Mesothelial cell of epicardium (in vitro differentiated cells): Measurements from ENCODE around the gene BEST3. TPM values are rescaled to one million over a fixed set of nuclear protein-coding genes. Genes with fewer than 3 reads are reported as not detected.
"Not testable (repeated sequence)": the region's sequence is repeated elsewhere in the genome, so short reads cannot be mapped to it uniquely, and the experiment has no call there.

Experiments used
- DNase-seq, 2 experiments: peaks; one replicate each; pipeline ENCODE4 v3.0.0; 2021; ENCODE audit warnings: low spot score in 2 of 2; ENCODE audit not compliant: unreplicated experiment in 2 of 2
- H3K27ac Mint-ChIP-seq: 2 replicates; pipeline ENCODE4 v1.8.0; 2021; ENCODE audit warnings: mixed read lengths
- H3K27me3 Mint-ChIP-seq: 2 replicates; pipeline ENCODE4 v1.8.0; 2021; ENCODE audit warnings: low read depth, mixed read lengths
- H3K36me3 Mint-ChIP-seq: 2 replicates; pipeline ENCODE4 v1.8.0; 2021; ENCODE audit warnings: mixed read lengths
- H3K4me1 Mint-ChIP-seq: 2 replicates; pipeline ENCODE4 v1.8.0; 2021; ENCODE audit warnings: mixed read lengths
- H3K4me3 Mint-ChIP-seq: 2 replicates; pipeline ENCODE4 v1.8.0; 2021; ENCODE audit warnings: mild to moderate bottlenecking, moderate library complexity, mixed read lengths
- H3K9me3 Mint-ChIP-seq: 2 replicates; pipeline ENCODE4 v1.8.0; 2021; ENCODE audit warnings: mixed read lengths
- total RNA-seq: library from RNA; stranded (reverse); gene quantifications from 3 replicates; pipeline ENCODE4 v1.2.1, GENCODE V29; 2021
- TF ChIP-seq, protein P1 (sequence below): fragments of 200-600 bp; sonication (generic); IDR thresholded peaks from one replicate; pipeline ENCODE4 v1.5.0; 2021; ENCODE audit warnings: antibody characterized with exemption; ENCODE audit not compliant: unreplicated experiment

BEST3 gene
- total RNA-seq, 1 donor from 2014 or later = 0.11 TPM

DNA sequence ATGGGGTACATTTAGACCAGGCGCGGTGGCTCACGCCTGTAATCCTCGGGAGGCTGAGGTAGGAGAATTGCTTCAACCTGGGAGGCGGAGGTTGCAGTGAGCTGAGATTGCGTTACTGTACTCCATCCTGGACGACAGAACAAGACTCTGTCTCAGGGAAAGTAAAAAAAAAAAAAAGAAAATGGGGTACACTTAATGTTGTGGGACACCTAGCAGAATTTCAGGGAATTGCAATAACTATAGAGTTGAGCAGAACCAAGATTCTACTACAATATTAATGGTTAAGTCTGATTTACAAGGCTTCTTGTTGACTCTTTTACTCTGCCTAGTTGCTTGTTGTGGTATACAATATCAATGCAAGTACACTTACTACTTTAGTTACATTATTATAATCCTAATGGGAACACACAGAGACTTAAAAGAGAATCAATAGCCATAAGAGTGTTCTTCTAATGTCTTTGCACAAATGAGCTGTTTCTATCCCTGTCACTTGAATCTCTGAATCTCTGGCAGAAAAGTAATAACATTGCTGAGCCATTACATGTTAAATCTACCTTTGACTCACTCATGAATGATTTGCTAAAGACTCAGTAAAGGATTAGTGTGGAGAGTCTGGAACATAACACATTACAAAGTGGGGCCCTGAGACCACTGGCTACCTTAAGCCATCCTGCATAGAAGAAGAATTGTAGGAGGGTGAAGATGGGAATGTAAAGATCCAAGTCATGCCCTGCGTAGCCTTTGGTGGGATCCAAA is 22.7 kb downstream of the BEST3 start:
- Mint-ChIP-seq H3K36me3 (no peaks in the 10 kb centered on the region), H3K4me1 (peaks cover 3% of the 10 kb centered on the region), H3K4me3 (no peak overlapping the region), H3K27me3 (no peaks in the 10 kb centered on the region), H3K27ac (no peak overlapping the region), H3K9me3 (no peaks in the 10 kb centered on the region)
- DNase-seq = no peak
- TF ChIP-seq, protein P1, sequence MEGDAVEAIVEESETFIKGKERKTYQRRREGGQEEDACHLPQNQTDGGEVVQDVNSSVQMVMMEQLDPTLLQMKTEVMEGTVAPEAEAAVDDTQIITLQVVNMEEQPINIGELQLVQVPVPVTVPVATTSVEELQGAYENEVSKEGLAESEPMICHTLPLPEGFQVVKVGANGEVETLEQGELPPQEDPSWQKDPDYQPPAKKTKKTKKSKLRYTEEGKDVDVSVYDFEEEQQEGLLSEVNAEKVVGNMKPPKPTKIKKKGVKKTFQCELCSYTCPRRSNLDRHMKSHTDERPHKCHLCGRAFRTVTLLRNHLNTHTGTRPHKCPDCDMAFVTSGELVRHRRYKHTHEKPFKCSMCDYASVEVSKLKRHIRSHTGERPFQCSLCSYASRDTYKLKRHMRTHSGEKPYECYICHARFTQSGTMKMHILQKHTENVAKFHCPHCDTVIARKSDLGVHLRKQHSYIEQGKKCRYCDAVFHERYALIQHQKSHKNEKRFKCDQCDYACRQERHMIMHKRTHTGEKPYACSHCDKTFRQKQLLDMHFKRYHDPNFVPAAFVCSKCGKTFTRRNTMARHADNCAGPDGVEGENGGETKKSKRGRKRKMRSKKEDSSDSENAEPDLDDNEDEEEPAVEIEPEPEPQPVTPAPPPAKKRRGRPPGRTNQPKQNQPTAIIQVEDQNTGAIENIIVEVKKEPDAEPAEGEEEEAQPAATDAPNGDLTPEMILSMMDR = no peak

DNA sequence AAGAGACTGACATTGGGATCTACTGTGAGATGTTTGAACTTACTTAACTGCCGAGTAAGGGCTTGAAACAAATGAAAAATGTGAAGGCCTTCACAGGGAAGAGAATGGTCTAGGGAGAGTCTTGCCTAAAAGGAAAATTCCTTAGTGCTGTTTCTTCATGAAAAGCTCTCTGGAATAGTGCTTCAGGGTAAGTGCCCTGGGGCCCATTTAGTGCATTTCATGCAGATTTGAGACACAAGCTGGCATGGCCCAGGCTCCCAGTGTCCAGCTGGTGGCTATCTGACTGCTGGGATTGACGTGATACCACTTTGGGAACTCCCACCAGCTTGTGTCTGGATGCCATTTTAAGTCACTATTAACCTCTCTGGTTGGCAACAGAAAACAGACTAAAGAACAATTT is 26.9 kb downstream of the BEST3 start:
- TF ChIP-seq, protein P1 = no peak
- H3K9me3 Mint-ChIP-seq = no peaks in the 10 kb centered on the region
- H3K27me3 Mint-ChIP-seq = no peaks in the 10 kb centered on the region
- no peaks in the 10 kb centered on the region for H3K36me3 Mint-ChIP-seq
- peaks cover 3% of the 10 kb centered on the region for H3K4me1 Mint-ChIP-seq
- no peak overlapping the region for H3K4me3 Mint-ChIP-seq
- H3K27ac Mint-ChIP-seq = no peak overlapping the region
- no peak for DNase-seq

DNA sequence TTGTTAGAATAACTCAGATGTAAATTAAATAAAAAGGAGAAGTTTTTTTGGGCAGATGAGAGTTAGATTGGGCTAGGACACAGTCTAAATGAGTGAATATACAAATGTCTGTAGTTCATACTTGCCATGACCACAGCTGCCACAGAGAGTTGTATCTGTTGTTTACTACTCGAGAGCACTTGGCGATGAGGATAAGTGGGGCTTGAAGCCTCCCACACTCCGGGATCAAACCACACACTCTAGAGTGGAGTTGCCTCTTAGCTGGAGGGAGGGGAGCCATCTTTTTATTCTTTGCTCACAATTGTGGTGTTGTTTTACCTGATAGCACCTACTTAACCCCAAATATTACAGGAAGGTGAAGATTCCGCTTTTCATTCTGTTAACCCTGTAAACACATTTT is 27.5 kb downstream of the BEST3 start:
- Mint-ChIP-seq H3K4me3 (no peak overlapping the region), H3K4me1 (peaks cover 3% of the 10 kb centered on the region), H3K27ac (no peak overlapping the region)

DNA sequence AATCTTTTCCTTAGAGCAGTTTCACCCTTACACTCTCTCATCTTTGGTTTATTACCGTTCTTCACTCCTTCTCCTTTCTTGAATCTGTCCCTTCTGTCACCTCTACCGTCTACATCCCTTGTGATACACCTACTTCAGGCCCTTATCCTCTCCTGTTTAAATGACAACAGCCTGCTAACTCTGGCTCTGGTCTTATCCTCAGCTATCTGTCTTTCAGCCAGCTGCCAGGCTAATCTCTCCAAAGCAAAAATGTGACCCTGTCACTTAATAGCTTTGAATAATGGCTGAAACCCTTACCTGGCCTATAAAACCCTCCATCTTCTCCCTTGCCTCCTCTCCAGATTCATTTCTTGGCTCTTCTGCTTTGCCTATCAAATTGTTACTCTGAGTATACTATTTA is 32.3 kb downstream of the BEST3 start:
- no peaks in the 10 kb centered on the region for H3K36me3 Mint-ChIP-seq
- no peak overlapping the region for H3K27ac Mint-ChIP-seq
- H3K4me3 Mint-ChIP-seq = no peak overlapping the region
- peaks cover 3% of the 10 kb centered on the region for H3K4me1 Mint-ChIP-seq
- no peaks in the 10 kb centered on the region for H3K27me3 Mint-ChIP-seq
- TF ChIP-seq, protein P1 = no peak
- DNase-seq = no peak
- H3K9me3 Mint-ChIP-seq = no peaks in the 10 kb centered on the region

More for the DNA sequence above, 27.5 kb downstream of the BEST3 start:
- TF ChIP-seq, protein P1 = no peak
- Mint-ChIP-seq H3K27me3 (no peaks in the 10 kb centered on the region), H3K9me3 (no peaks in the 10 kb centered on the region), H3K36me3 (no peaks in the 10 kb centered on the region)
- DNase-seq = no peak

DNA sequence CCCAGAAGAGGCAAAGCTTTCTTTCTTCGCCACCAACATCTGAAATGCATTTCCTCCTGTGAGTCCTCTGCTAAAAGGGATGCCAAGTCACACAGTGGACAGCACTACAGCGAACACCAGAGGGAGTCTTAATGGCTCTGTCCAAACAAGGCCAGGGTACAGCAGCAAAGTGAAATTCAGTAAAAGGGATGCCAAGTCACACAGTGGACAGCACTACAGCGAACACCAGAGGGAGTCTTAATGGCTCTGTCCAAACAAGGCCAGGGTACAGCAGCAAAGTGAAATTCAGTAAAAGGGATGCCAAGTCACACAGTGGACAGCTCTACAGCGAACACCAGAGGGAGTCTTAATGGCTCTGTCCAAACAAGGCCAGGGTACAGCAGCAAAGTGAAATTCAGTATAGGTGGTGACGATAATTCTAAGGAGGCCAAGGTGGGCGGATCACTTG is 34.1 kb downstream of the BEST3 start:
- H3K4me1 Mint-ChIP-seq, H3K9me3 Mint-ChIP-seq, H3K27ac Mint-ChIP-seq, H3K4me3 Mint-ChIP-seq, DNase-seq, H3K27me3 Mint-ChIP-seq, H3K36me3 Mint-ChIP-seq: not testable (repeated sequence)

DNA sequence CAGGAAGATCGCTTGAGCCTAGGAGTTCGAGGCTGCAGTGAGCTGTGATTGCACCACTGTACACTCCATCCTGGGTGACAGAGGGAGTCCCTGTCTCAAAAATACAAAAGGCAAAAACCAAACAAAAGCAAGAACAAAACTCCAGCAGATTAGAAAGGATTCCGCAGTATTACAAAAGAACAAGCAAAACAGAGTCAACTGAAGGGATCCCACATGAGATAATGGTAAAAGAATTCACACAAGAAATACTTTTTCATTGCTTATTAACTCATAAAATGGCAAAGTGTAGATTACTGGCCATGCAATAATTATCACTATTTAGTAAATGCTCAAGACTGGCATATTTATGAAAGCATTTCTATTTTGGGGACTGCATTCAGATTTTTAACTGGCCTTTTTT is 35.4 kb downstream of the BEST3 start:
- no peaks in the 10 kb centered on the region for H3K9me3 Mint-ChIP-seq
- no peak overlapping the region for H3K27ac Mint-ChIP-seq
- TF ChIP-seq, protein P1 = no peak
- H3K36me3 Mint-ChIP-seq = no peaks in the 10 kb centered on the region
- H3K27me3 Mint-ChIP-seq = no peaks in the 10 kb centered on the region
- peaks cover 9% of the 10 kb centered on the region for H3K4me1 Mint-ChIP-seq
- no peak overlapping the region for H3K4me3 Mint-ChIP-seq
- DNase-seq = no peak
